ENCODE data around the gene BCAM.
"Not testable (repeated sequence)": the region's sequence is repeated elsewhere in the genome, so short reads cannot be mapped to it uniquely, and the experiment has no call there.

The BCAM gene

GRCh38 chr19:44781694-44782093 is 27.2 kb upstream of the BCAM start:
- DNase-seq, H3K4me1 Mint-ChIP-seq, H3K27me3 Mint-ChIP-seq: not testable (repeated sequence)

GRCh38 chr19:44782729-44783128 is 26.2 kb upstream of the BCAM start:
- H3K27ac Mint-ChIP-seq, result no peak overlapping the region
- ATAC-seq (no peak), DNase-seq (no peak)
- peaks cover 8% of the 10 kb centered on the region for H3K27me3 Mint-ChIP-seq
- no peak overlapping the region for H3K4me3 Mint-ChIP-seq
- no peaks in the 10 kb centered on the region for H3K9me3 Mint-ChIP-seq
- H3K36me3 Mint-ChIP-seq (ENCODE audit: low read depth), result no peaks in the 10 kb centered on the region
- peaks cover 6% of the 10 kb centered on the region for H3K4me1 Mint-ChIP-seq

More at GRCh38 chr19:44781694-44782093, 27.2 kb upstream of the BCAM start:
- H3K36me3 Mint-ChIP-seq (ENCODE audit: low read depth); H3K27ac Mint-ChIP-seq; H3K9me3 Mint-ChIP-seq; H3K4me3 Mint-ChIP-seq; ATAC-seq: not testable (repeated sequence)

GRCh38 chr19:44783545-44783944 is 25.4 kb upstream of the BCAM start:
- ATAC-seq, result no peak
- Mint-ChIP-seq H3K9me3 (no peaks in the 10 kb centered on the region), H3K36me3 (ENCODE audit: low read depth) (no peaks in the 10 kb centered on the region), H3K27me3 (peaks cover 8% of the 10 kb centered on the region), H3K4me3 (no peak overlapping the region), H3K27ac (no peak overlapping the region), H3K4me1 (peaks cover 6% of the 10 kb centered on the region)
- DNase-seq, result no peak

DNA sequence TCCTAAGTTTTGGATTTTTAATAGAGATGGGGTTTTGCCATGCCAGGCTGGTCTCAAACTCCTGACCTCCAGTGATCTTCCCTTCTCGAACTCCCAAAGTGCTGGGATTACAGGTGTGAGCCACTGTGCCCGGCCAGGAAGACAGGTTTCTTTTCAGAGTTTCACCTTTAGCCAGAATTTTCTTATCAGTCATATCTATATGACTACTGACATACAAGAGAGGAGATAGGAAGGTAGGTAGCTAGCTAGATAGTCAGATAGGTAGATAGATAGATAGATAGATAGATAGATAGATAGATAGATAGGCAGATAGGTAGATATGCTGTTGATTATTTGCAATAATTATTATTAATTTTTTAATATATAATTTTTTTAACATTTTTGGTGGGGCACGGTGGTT is 23.6 kb upstream of the BCAM start:
- H3K9me3 Mint-ChIP-seq, result no peaks in the 10 kb centered on the region
- DNase-seq (no peak), ATAC-seq (no peak)
- H3K4me1 Mint-ChIP-seq, result peaks cover 6% of the 10 kb centered on the region
- peaks cover 5% of the 10 kb centered on the region for H3K27me3 Mint-ChIP-seq
- no peak overlapping the region for H3K27ac Mint-ChIP-seq
- no peak overlapping the region for H3K4me3 Mint-ChIP-seq
- H3K36me3 Mint-ChIP-seq (ENCODE audit: low read depth), result no peaks in the 10 kb centered on the region

DNA sequence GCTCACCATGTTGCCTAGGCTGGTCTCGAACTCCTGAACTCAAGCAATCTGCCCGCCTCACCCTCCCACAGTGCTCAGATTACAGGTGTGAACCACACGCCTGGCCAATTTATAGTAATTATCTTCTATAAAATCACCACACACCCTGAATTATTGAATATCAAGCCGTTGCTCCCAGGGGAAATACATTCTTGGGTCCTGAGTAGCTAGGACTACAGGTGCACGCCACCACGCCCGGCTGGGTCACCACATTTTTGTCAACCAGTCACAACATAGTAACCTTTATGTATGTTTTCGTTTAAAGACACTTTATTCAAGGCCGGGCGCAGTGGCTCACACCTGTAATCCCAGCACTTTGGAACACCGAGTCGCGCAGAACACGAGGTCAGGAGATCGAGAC is 22.9 kb upstream of the BCAM start:
- peaks cover 5% of the 10 kb centered on the region for H3K27me3 Mint-ChIP-seq

GRCh38 chr19:44788971-44789370 is 19.9 kb upstream of the BCAM start:
- peaks cover 5% of the 10 kb centered on the region for H3K27me3 Mint-ChIP-seq
- ATAC-seq, result no peak
- H3K9me3 Mint-ChIP-seq, result no peaks in the 10 kb centered on the region
- no peak overlapping the region for H3K4me3 Mint-ChIP-seq
- H3K4me1 Mint-ChIP-seq, result peaks cover 7% of the 10 kb centered on the region
- DNase-seq, result no peak
- no peak overlapping the region for H3K27ac Mint-ChIP-seq
- no peaks in the 10 kb centered on the region for H3K36me3 Mint-ChIP-seq (ENCODE audit: low read depth)

More for the DNA sequence above, 22.9 kb upstream of the BCAM start:
- H3K4me1 Mint-ChIP-seq, result peaks cover 6% of the 10 kb centered on the region
- H3K9me3 Mint-ChIP-seq, result no peaks in the 10 kb centered on the region
- DNase-seq, result no peak
- H3K27ac Mint-ChIP-seq, result no peak overlapping the region
- no peak for ATAC-seq
- no peaks in the 10 kb centered on the region for H3K36me3 Mint-ChIP-seq (ENCODE audit: low read depth)
- H3K4me3 Mint-ChIP-seq, result no peak overlapping the region

GRCh38 chr19:44789943-44790483 is 18.9 kb upstream of the BCAM start:
- H3K27me3 Mint-ChIP-seq, result peaks cover 2% of the 10 kb centered on the region

GRCh38 chr19:44792281-44792680 is 16.6 kb upstream of the BCAM start:
- DNase-seq (no peak), ATAC-seq (no peak)
- no peaks in the 10 kb centered on the region for H3K27me3 Mint-ChIP-seq
- no peak overlapping the region for H3K27ac Mint-ChIP-seq
- peaks cover 16% of the 10 kb centered on the region for H3K4me1 Mint-ChIP-seq
- no peaks in the 10 kb centered on the region for H3K9me3 Mint-ChIP-seq
- H3K4me3 Mint-ChIP-seq, result no peak overlapping the region
- no peaks in the 10 kb centered on the region for H3K36me3 Mint-ChIP-seq (ENCODE audit: low read depth)

More at GRCh38 chr19:44789943-44790483, 18.9 kb upstream of the BCAM start:
- no peak for ATAC-seq
- H3K4me1 Mint-ChIP-seq, result peaks cover 2% of the 10 kb centered on the region
- no peak for DNase-seq
- H3K27ac Mint-ChIP-seq, result no peak overlapping the region
- no peaks in the 10 kb centered on the region for H3K36me3 Mint-ChIP-seq (ENCODE audit: low read depth)
- H3K9me3 Mint-ChIP-seq, result no peaks in the 10 kb centered on the region
- no peak overlapping the region for H3K4me3 Mint-ChIP-seq

GRCh38 chr19:44794610-44795009 is 14.3 kb upstream of the BCAM start:
- H3K4me3 Mint-ChIP-seq, result no peak overlapping the region
- no peak for DNase-seq
- H3K9me3 Mint-ChIP-seq, result no peaks in the 10 kb centered on the region
- H3K27me3 Mint-ChIP-seq, result no peaks in the 10 kb centered on the region
- ATAC-seq, result no peak
- H3K27ac Mint-ChIP-seq, result no peak overlapping the region
- H3K36me3 Mint-ChIP-seq (ENCODE audit: low read depth), result no peaks in the 10 kb centered on the region
- peaks cover 16% of the 10 kb centered on the region for H3K4me1 Mint-ChIP-seq

DNA sequence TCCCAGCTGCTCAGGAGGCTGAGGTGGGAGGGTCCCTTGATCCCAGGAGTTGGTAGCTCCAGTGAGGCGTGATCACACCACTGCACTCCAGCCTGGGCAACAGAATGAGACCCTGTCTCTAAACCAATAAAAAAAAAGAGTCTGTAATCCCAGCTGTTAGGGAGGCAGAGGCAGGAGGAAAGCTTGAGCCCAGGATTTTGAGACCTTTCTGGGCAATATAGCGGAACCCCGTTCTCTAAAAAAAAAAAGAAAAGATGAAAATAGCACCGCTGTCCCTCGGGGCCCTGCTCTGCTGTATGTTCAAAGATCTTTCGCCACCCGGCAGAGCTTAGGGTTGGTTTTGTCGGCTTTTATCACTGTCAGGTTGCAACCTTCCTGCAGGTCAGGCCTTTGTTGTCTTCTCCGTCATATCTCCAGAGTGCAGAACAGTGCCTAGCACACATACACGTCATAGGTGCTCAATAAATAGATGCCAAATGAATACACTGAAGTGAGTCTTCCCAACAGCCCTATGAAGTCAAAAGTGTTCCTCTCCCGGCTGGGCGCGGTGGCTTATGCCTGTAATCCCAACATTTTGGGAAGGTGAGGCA is 13.4 kb upstream of the BCAM start:
- ATAC-seq, result no peak
- Mint-ChIP-seq H3K27me3 (no peaks in the 10 kb centered on the region), H3K36me3 (ENCODE audit: low read depth) (no peaks in the 10 kb centered on the region)

DNA sequence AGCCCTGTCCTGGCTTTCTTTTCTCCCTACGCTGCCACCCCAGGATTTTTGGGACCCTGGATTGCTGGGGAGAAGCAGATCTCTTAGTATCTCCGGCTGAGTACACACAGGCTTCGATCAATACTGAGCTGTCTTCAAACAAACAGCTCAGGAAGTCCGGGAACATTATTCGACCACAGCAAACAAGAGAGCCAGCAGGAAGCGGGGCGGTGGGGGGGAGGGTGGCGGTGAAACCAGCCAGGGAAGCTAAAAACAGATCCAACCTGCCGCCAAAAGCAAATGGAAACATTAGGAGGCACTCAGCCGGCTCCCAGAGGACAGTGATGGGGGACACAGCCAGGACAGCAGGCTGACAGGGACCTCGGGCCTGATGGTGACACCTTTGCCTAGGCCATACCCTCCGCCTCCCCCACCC is 12.2 kb upstream of the BCAM start:
- ATAC-seq (no peak), DNase-seq (no peak)
- H3K4me3 Mint-ChIP-seq, result no peak overlapping the region

More for the DNA sequence above, 13.4 kb upstream of the BCAM start:
- no peaks in the 10 kb centered on the region for H3K9me3 Mint-ChIP-seq
- no peak overlapping the region for H3K27ac Mint-ChIP-seq
- no peak for DNase-seq
- peaks cover 16% of the 10 kb centered on the region for H3K4me1 Mint-ChIP-seq
- no peak overlapping the region for H3K4me3 Mint-ChIP-seq

DNA sequence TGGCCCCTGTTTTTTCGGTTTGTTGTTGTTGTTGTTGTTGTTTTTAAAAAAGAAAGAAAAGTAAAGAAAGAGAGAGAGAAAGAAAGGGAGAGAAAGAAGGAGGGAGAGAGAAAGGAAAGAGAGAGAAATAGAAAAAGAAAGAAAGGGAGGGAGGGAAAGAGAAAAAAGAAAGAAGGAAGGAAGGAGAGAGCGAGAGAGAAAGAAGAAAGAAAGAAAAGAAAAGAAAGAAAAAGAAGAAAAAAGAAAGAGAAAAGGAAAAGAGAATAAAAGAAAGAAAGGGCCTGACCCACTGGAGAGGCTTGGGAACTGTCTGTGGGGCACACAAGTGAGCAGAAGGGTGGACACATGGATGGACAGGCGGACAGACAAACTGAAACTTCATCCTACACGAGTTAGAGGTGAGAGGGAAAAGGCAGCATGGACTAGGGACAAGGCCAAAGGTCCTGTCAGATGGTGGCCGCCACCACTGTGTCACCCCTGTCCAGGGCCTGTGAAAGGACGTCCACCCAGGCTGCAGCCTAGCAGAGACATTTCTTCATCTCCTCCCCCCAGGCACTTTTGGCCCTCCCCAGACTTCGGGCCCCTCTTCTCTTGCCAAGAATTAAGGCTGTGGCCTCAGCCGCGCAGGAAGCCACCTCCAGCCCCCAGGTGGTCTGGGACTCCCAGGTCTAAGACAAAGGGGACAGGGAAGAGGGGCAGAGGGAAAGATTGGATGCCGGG is 9.1 kb upstream of the BCAM start:
- Mint-ChIP-seq H3K4me3 (no peak overlapping the region), H3K9me3 (no peaks in the 10 kb centered on the region), H3K4me1 (peaks cover 14% of the 10 kb centered on the region), H3K27ac (no peak overlapping the region), H3K27me3 (no peaks in the 10 kb centered on the region), H3K36me3 (ENCODE audit: low read depth) (no peaks in the 10 kb centered on the region)
- DNase-seq (no peak), ATAC-seq (no peak)

More for the DNA sequence above, 12.2 kb upstream of the BCAM start:
- Mint-ChIP-seq H3K36me3 (ENCODE audit: low read depth) (no peaks in the 10 kb centered on the region), H3K27ac (peak overlapping the region; percentile 21), H3K27me3 (no peaks in the 10 kb centered on the region), H3K9me3 (no peaks in the 10 kb centered on the region), H3K4me1 (peaks cover 16% of the 10 kb centered on the region)

DNA sequence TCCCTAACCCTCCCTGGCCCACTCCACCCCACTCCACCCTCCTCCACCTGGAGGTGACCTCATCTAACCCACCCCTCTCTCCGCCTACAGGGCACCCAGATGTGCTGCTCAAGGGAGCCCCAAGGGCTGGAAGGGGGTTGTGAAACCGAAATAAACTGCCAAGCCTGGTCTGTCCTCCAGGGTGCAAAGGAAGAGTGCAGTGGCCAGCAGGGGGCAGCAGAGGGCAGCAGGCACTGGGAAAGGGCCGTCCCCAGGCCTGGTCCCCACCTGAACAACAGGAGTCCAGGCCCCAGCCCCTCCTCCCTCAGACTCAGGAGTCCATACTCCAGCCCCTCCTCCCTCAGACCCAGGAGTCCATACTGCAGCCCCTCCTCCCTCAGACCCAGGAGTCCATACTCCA is 8.4 kb upstream of the BCAM start:
- Mint-ChIP-seq H3K27ac (no peak overlapping the region), H3K36me3 (ENCODE audit: low read depth) (no peaks in the 10 kb centered on the region), H3K9me3 (no peaks in the 10 kb centered on the region), H3K4me1 (peaks cover 14% of the 10 kb centered on the region), H3K4me3 (no peak overlapping the region), H3K27me3 (no peaks in the 10 kb centered on the region)
- peak; percentile 91 for DNase-seq
- peak; percentile 93 for ATAC-seq

GRCh38 chr19:44803442-44804428 is 5.2 kb upstream of the BCAM start:
- Mint-ChIP-seq H3K4me1 (no peaks in the 10 kb centered on the region), H3K27ac (no peak overlapping the region), H3K36me3 (ENCODE audit: low read depth) (no peaks in the 10 kb centered on the region), H3K9me3 (no peaks in the 10 kb centered on the region), H3K4me3 (no peak overlapping the region), H3K27me3 (peaks cover 7% of the 10 kb centered on the region)
- ATAC-seq (no peak), DNase-seq (no peak)
